HepG2 (cell line): ENCODE results near the gene GOLGA6L9.
"Not testable (repeated sequence)": the region's sequence is repeated elsewhere in the genome, so short reads cannot be mapped to it uniquely, and the experiment has no call there.

Experiments
- CREB1 ChIP-seq, 2 experiments: fragments of 450-650 bp in 1 of 2; IDR thresholded peaks; 2 replicates each; pipeline ENCODE4 v1.6.1; 2016 to 2017; ENCODE audit warnings: control low read depth in 1 of 2, mild to moderate bottlenecking in 1 of 2, missing compliant biosample characterization in 1 of 2, missing genetic modification characterization in 1 of 2
- ESRRA ChIP-seq: sonication (generic); formaldehyde crosslinking; IDR thresholded peaks from 2 replicates; pipeline ENCODE4 v1.5.1; 2020; ENCODE audit warnings: mild to moderate bottlenecking, low read depth, missing genetic modification reagents
- GTF2F1 ChIP-seq: fragments of 150-350 bp; IDR thresholded peaks from 2 replicates; pipeline ENCODE4 v1.6.1; 2014; ENCODE audit warnings: low read length
- POLR2A ChIP-seq, 2 experiments: IDR thresholded peaks; 2 replicates each; pipeline ENCODE4 v1.6.1; 2011; ENCODE audit warnings: low read depth in 2 of 2, low read length in 2 of 2, mild to moderate bottlenecking in 1 of 2, moderate library complexity in 1 of 2; ENCODE audit not compliant: insufficient read depth in 1 of 2
- POLR2AphosphoS2 ChIP-seq: IDR thresholded peaks from 2 replicates; pipeline ENCODE4 v1.6.1; 2011; ENCODE audit warnings: low read depth, low read length, improper control_type of control experiment
- POLR2AphosphoS5 ChIP-seq: IDR thresholded peaks from 2 replicates; pipeline ENCODE4 v1.6.1; 2012; ENCODE audit warnings: low read depth, low read length
- PREB ChIP-seq: sonication (generic); formaldehyde crosslinking; IDR thresholded peaks from 2 replicates; pipeline ENCODE4 v1.4.0; 2020; ENCODE audit warnings: missing genetic modification reagents
- SNRNP70 ChIP-seq: fragments of 200-400 bp; formaldehyde crosslinking; IDR thresholded peaks from 2 replicates; pipeline ENCODE4 v1.6.1; 2017; ENCODE audit warnings: mild to moderate bottlenecking, low read depth, low read length, moderate library complexity
- STAG1 ChIP-seq: sonication (generic); formaldehyde crosslinking; IDR thresholded peaks from 2 replicates; pipeline ENCODE4 v1.4.0; 2020; ENCODE audit warnings: missing genetic modification reagents
- STAT6 ChIP-seq: sonication (generic); formaldehyde crosslinking; IDR thresholded peaks from 2 replicates; pipeline ENCODE4 v1.4.0; 2020; ENCODE audit warnings: missing genetic modification reagents, mild to moderate bottlenecking, borderline replicate concordance
- ZNF24 ChIP-seq: fragments of 450-650 bp; IDR thresholded peaks from 2 replicates; pipeline ENCODE4 v1.6.1; 2017; ENCODE audit warnings: antibody characterized with exemption, mild to moderate bottlenecking
- ZNF446 ChIP-seq: sonication (generic); formaldehyde crosslinking; IDR thresholded peaks from 2 replicates; pipeline ENCODE4 v1.5.0; 2020; ENCODE audit warnings: mild to moderate bottlenecking, missing genetic modification reagents
- ZNF800 ChIP-seq: sonication (generic); formaldehyde crosslinking; IDR thresholded peaks from 2 replicates; pipeline ENCODE4 v1.4.0; 2020; ENCODE audit warnings: missing genetic modification reagents

GRCh38 chr15:82387209-82387608 lies 42.4 kb upstream of the GOLGA6L9 start:
- not testable (repeated sequence) for TF ChIP-seq POLR2AphosphoS2; ZNF446 (CRISPR knock-in tag); POLR2AphosphoS5; ZNF24; ZNF800 (CRISPR knock-in tag); POLR2A (IDR thresholded peaks at IDR 0.05; ENCODE audit: insufficient read depth in 1 of 2, low read depth in 2 of 2, low read length in 2 of 2); STAG1 (CRISPR knock-in tag); SNRNP70; PREB (CRISPR knock-in tag); GTF2F1; STAT6 (CRISPR knock-in tag); CREB1 (IDR thresholded peaks at IDR 0.05); CREB1 (CRISPR knock-in tag; IDR thresholded peaks at IDR 0.05); ESRRA (CRISPR knock-in tag)
